A549 (cell line): ENCODE measurements around the gene GMDS. TPM values are rescaled to one million over a fixed set of nuclear protein-coding genes. Genes with fewer than 3 reads are reported as not detected.
A peak's percentile ranks its signal among the peaks of the same experiment; 100 is the strongest.

ENCODE experiments used
- ATAC-seq, 2 experiments: fragments of 200-7000 bp in 1 of 2; fragments of >200 bp in 1 of 2; cut with Nextera tagmentation in 1 of 2; cut with Tn5 transposase in 1 of 2; 3 replicates each; pipeline versions ENCODE4 v1.8.0 to v1.9.1; 2018 to 2020; ENCODE audit warnings: mild to moderate bottlenecking in 1 of 2, moderate library complexity in 1 of 2
- CTCF ChIA-PET: fragments of 300-600 bp; sonication (Branson Sonifier 250); formaldehyde crosslinking; extraction: SDS; loops from one replicate; lab custom pipeline; 2021; ENCODE audit warnings: antibody characterized with exemption, inconsistent platforms; lab: Yijun Ruan, JAX
- POLR2A ChIA-PET: fragments of 350-600 bp; formaldehyde crosslinking; extraction: SDS; loops from one replicate; lab custom pipeline; 2021; ENCODE audit warnings: antibody characterized with exemption, inconsistent platforms; lab: Yijun Ruan, JAX
- DNase-seq, 2 experiments: peaks; one replicate each; pipeline versions ENCODE4 v3.0.0 to v3.0.0-alpha.2; 2011 to 2016; ENCODE audit warnings: low read depth in 1 of 2, low spot score in 1 of 2
- FAIRE-seq: peaks from 2 replicates; lab custom pipeline; 2011; peaks lifted over from hg19 to GRCh38; lab: Jason Lieb, UNC
- H3K27ac ChIP-seq, 2 experiments: fragments of >200 bp; sonication (Bioruptor Twin); formaldehyde crosslinking; 3 replicates each; pipeline ENCODE4 v1.5.1; 2016 to 2017
- H3K4me1 ChIP-seq: fragments of >200 bp; sonication (Bioruptor Twin); formaldehyde crosslinking; 3 replicates; pipeline ENCODE4 v1.6.1; 2016
- H3K4me2 ChIP-seq: fragments of >200 bp; sonication (Bioruptor Twin); formaldehyde crosslinking; 3 replicates; pipeline ENCODE4 v1.6.1; 2016
- H3K4me3 ChIP-seq: fragments of >200 bp; sonication (Bioruptor Twin); formaldehyde crosslinking; 3 replicates; pipeline ENCODE4 v1.5.1; 2016
- H3K9me3 ChIP-seq: fragments of >200 bp; sonication (Bioruptor Twin); formaldehyde crosslinking; 3 replicates; pipeline ENCODE4 v1.6.1; 2016
- BCL3 ChIP-seq: fragments of >200 bp; sonication (Bioruptor Twin); formaldehyde crosslinking; IDR thresholded peaks from 3 replicates; pipeline ENCODE4 v1.6.1; 2016
- CHD2 ChIP-seq: fragments of 150-350 bp; IDR thresholded peaks from 2 replicates; pipeline ENCODE4 v1.6.1; 2014; ENCODE audit warnings: low read length; ENCODE audit not compliant: partially characterized antibody
- CHD4 ChIP-seq: fragments of 200-600 bp; sonication (generic); IDR thresholded peaks from 2 replicates; pipeline ENCODE4 v1.6.1; 2016; ENCODE audit warnings: antibody characterized with exemption, mild to moderate bottlenecking, borderline replicate concordance
- E2F6 ChIP-seq: IDR thresholded peaks from 2 replicates; pipeline ENCODE4 v1.6.1; 2012; ENCODE audit warnings: low read depth, borderline replicate concordance
- EHMT2 ChIP-seq: fragments of 200-600 bp; sonication (generic); IDR thresholded peaks from 2 replicates; pipeline ENCODE4 v1.6.1; 2016; ENCODE audit warnings: antibody characterized with exemption, low read depth, mild to moderate bottlenecking, moderate library complexity
- EP300 ChIP-seq, 2 experiments: fragments of >200 bp; sonication (Bioruptor Twin); formaldehyde crosslinking; IDR thresholded peaks; 2 replicates in 1 of 2; 3 replicates in 1 of 2; pipeline ENCODE4 v1.6.1; 2016 to 2017
- ESRRA ChIP-seq: fragments of 150-350 bp; IDR thresholded peaks from 2 replicates; pipeline ENCODE4 v1.6.1; 2014; ENCODE audit warnings: mild to moderate bottlenecking, low read length, borderline replicate concordance
- FOXS1 ChIP-seq: fragments of 250-450 bp; sonication (Bioruptor Pico); IDR thresholded peaks from 2 replicates; pipeline ENCODE4 v1.5.0; 2020; ENCODE audit warnings: mild to moderate bottlenecking, moderate library complexity
- HDAC2 ChIP-seq: fragments of 200-600 bp; sonication (generic); IDR thresholded peaks from 2 replicates; pipeline ENCODE4 v1.6.1; 2016
- HEYL ChIP-seq: fragments of 250-450 bp; sonication (Bioruptor Pico); IDR thresholded peaks from 2 replicates; pipeline ENCODE4 v1.8.0; 2021; ENCODE audit warnings: mild to moderate bottlenecking, moderate library complexity
- HOXB5 ChIP-seq: fragments of 250-450 bp; sonication (Bioruptor Pico); IDR thresholded peaks from 2 replicates; pipeline ENCODE4 v1.5.0; 2020; ENCODE audit warnings: mild to moderate bottlenecking, moderate library complexity
- JUN ChIP-seq, 2 experiments: fragments of >200 bp; sonication (Bioruptor Twin); formaldehyde crosslinking; IDR thresholded peaks; 2 replicates in 1 of 2; 3 replicates in 1 of 2; pipeline ENCODE4 v1.6.1; 2016 to 2017
- JUNB ChIP-seq: fragments of >200 bp; sonication (Bioruptor Twin); formaldehyde crosslinking; IDR thresholded peaks from 2 replicates; pipeline ENCODE4 v1.6.1; 2016
- MAFK ChIP-seq: fragments of 450-650 bp; IDR thresholded peaks from 2 replicates; pipeline ENCODE4 v1.6.1; 2014; ENCODE audit not compliant: partially characterized antibody
- MAX ChIP-seq: IDR thresholded peaks from 2 replicates; pipeline ENCODE4 v1.6.1; 2012
- MAZ ChIP-seq: fragments of 150-350 bp; IDR thresholded peaks from 2 replicates; pipeline ENCODE4 v1.6.1; 2014; ENCODE audit warnings: antibody characterized with exemption, low read depth, low read length, borderline replicate concordance
- MYC ChIP-seq: IDR thresholded peaks from 2 replicates; pipeline ENCODE4 v1.6.1; 2012; ENCODE audit warnings: mild to moderate bottlenecking, inconsistent platforms, low read length, improper control_type of control experiment, borderline replicate concordance
- NPAS2 ChIP-seq: fragments of 250-450 bp; sonication (Bioruptor Pico); IDR thresholded peaks from 2 replicates; pipeline ENCODE4 v1.8.0; 2022; ENCODE audit warnings: mild to moderate bottlenecking, moderate library complexity, borderline replicate concordance
- NR3C1 ChIP-seq: fragments of >200 bp; sonication (Bioruptor Twin); formaldehyde crosslinking; IDR thresholded peaks from 3 replicates; pipeline ENCODE4 v1.6.1; 2017
- POLR2A ChIP-seq: IDR thresholded peaks from 2 replicates; pipeline ENCODE4 v1.6.1; 2012; ENCODE audit warnings: mild to moderate bottlenecking, low read length
- SREBF2 ChIP-seq: fragments of 450-650 bp; IDR thresholded peaks from 2 replicates; pipeline ENCODE4 v1.6.1; 2014; ENCODE audit warnings: mild to moderate bottlenecking, moderate library complexity
- ZC3H11A ChIP-seq: fragments of 450-650 bp; IDR thresholded peaks from 2 replicates; pipeline ENCODE4 v1.6.1; 2014; ENCODE audit warnings: antibody characterized with exemption, mild to moderate bottlenecking
- ZFP36 ChIP-seq: fragments of 450-650 bp; IDR thresholded peaks from 2 replicates; pipeline ENCODE4 v1.6.1; 2014; ENCODE audit warnings: borderline replicate concordance; ENCODE audit not compliant: partially characterized antibody
- ZNF302 ChIP-seq: fragments of 250-450 bp; sonication (Bioruptor Pico); IDR thresholded peaks from 2 replicates; pipeline ENCODE4 v1.9.0; 2021; ENCODE audit warnings: inconsistent platforms, mild to moderate bottlenecking, moderate library complexity
- ZSCAN20 ChIP-seq: fragments of 250-450 bp; sonication (Bioruptor Pico); IDR thresholded peaks from 2 replicates; pipeline ENCODE4 v1.8.0; 2022; ENCODE audit warnings: mild to moderate bottlenecking, moderate library complexity
- WGBS: methylation state at CpG from one replicate; pipeline ENCODE4 v1.1.6; 2017; ENCODE audit errors: missing lambda C conversion rate; 5-methylcytosine and 5-hydroxymethylcytosine counted together
- polyA plus RNA-seq, 4 experiments: library from polyadenylated mRNA; depleted of rRNA in 3 of 4; stranded (reverse); fragments of >200 nt; fragmentation: RNase III in 1 of 4; extraction: RNeasy Plus Mini Kit Qiagen cat#74134 plus additional on column Dnase treatment in 1 of 4; gene quantifications; 2 replicates in 3 of 4; 3 replicates in 1 of 4; pipeline ENCODE4 v1.2.3, GENCODE V29; 2011 to 2017

Gene GMDS
- polyA plus RNA-seq, 2 of the 4 experiments (the other 2 are of a cell fraction) = 9.9 to 12.4 TPM

- Histone ChIP-seq H3K4me2 (no peak overlapping the region), H3K27ac (no peak overlapping the region), H3K4me1 (no peaks in the 10 kb centered on the region), H3K4me3 (no peak overlapping the region), H3K9me3 (no peaks in the 10 kb centered on the region)
- TF ChIP-seq JUNB = no peak
- no peak for TF ChIP-seq POLR2A
- TF ChIP-seq MAZ = no peak
- no peak for TF ChIP-seq JUN (IDR thresholded peaks at IDR 0.05)
- TF ChIP-seq ZC3H11A = no peak
- no peak for TF ChIP-seq CHD4
- no peak for TF ChIP-seq ZNF302 (CRISPR knock-in tag)
- no peak for TF ChIP-seq HEYL
- no peak for TF ChIP-seq ZFP36
- TF ChIP-seq EHMT2 = no peak
- TF ChIP-seq SREBF2 = no peak
- TF ChIP-seq ZSCAN20 (CRISPR knock-in tag) = no peak
- no peak for TF ChIP-seq HOXB5 (CRISPR knock-in tag)
- TF ChIP-seq HDAC2 = no peak
- TF ChIP-seq NPAS2 (CRISPR knock-in tag) = no peak
- ChIA-PET POLR2A (no interaction called here), CTCF (interaction anchor here (1.0 to 1.3 kb wide), 2 partner anchors 13 to 37 kb away, joined by 3 to 4 read pairs; no protein-coding TSS in a partner anchor)
- DNase-seq = no peak
- 89% methylated on average over 8 of the region's 8 CpGs for WGBS
- ATAC-seq = no peak
- FAIRE-seq = no peak
Observed at GRCh38 chr6:1729750-1730140, 515.7 kb downstream of the GMDS start.

GRCh38 chr6:1729133-1729749, 516.2 kb downstream of the GMDS start:
- H3K27ac ChIP-seq = no peak overlapping the region
- no peak overlapping the region for H3K4me3 ChIP-seq
- H3K4me2 ChIP-seq = no peak overlapping the region
- no peak for TF ChIP-seq ESRRA
- CTCF ChIA-PET = interaction anchor here (1.3 kb wide), 1 partner anchor 13 kb away, joined by 3 read pairs; no protein-coding TSS in a partner anchor
- DNase-seq (no peak), FAIRE-seq (no peak), ATAC-seq (no peak)
- H3K9me3 ChIP-seq = no peaks in the 10 kb centered on the region
- POLR2A ChIA-PET = no interaction called here
- no peaks in the 10 kb centered on the region for H3K4me1 ChIP-seq
- WGBS = 85% methylated on average over 7 of the region's 7 CpGs

- FAIRE-seq (no peak), ATAC-seq (no peak), DNase-seq (no peak)
- Histone ChIP-seq H3K9me3 (no peaks in the 10 kb centered on the region), H3K27ac (no peak overlapping the region), H3K4me3 (no peak overlapping the region), H3K4me2 (no peak overlapping the region), H3K4me1 (no peaks in the 10 kb centered on the region)
- TF ChIP-seq ZC3H11A = no peak
- TF ChIP-seq NPAS2 (CRISPR knock-in tag) = no peak
- TF ChIP-seq CHD2 = no peak
- TF ChIP-seq CHD4 = no peak
- no peak for TF ChIP-seq EP300 (IDR thresholded peaks at IDR 0.05)
- no peak for TF ChIP-seq FOXS1
- TF ChIP-seq MYC = no peak
- TF ChIP-seq MAFK = peak; percentile 47
- TF ChIP-seq NR3C1 = no peak
- CTCF ChIA-PET = interaction anchor here (1.2 to 1.3 kb wide), 2 partner anchors 9 to 15 kb away, joined by 3 to 4 read pairs; no protein-coding TSS in a partner anchor
- WGBS = 77% methylated on average over 11 of the region's 11 CpGs
- POLR2A ChIA-PET = no interaction called here
Observed at GRCh38 chr6:1726341-1726768, 519.0 kb downstream of the GMDS start.

GRCh38 chr6:1724616-1725015, 520.8 kb downstream of the GMDS start:
- WGBS = 54% methylated on average over 7 of the region's 8 CpGs
- H3K4me3 ChIP-seq = no peak overlapping the region
- H3K4me1 ChIP-seq = no peaks in the 10 kb centered on the region
- TF ChIP-seq ZSCAN20 (CRISPR knock-in tag) (no peak), BCL3 (no peak), HDAC2 (no peak), E2F6 (no peak), MAX (no peak)
- DNase-seq = peak in 1 of 2 experiments; percentile 62
- no peak for FAIRE-seq
- ATAC-seq = peak in 1 of 2 experiments; percentile 73; a peak in 3 of 6 replicates
- ChIA-PET POLR2A (no interaction called here), CTCF (no interaction called here)
- no peaks in the 10 kb centered on the region for H3K9me3 ChIP-seq
- peak overlapping the region; percentile 36; the same call in 1 of the 3 replicates for H3K4me2 ChIP-seq
- no peak overlapping the region for H3K27ac ChIP-seq
